Astrocyte of the cerebellum (primary cell): Measurements from ENCODE around the gene PRKN.

Experiments
- DNase-seq: peaks from one replicate; pipeline ENCODE4 v3.0.0-alpha.2; 2011; ENCODE audit warnings: low read depth
- H3K4me3 ChIP-seq: 2 replicates; pipeline ENCODE4 v1.5.1; 2011; ENCODE audit warnings: mild to moderate bottlenecking, low read depth, low read length, moderate library complexity
- in situ Hi-C: cut with HindIII; loops from 2 replicates; pipeline ENCODE4 v1.10.0; 2017; ENCODE audit warnings: low sequenced_read_pairs
- TF ChIP-seq, protein P1 (sequence below): IDR thresholded peaks from 2 replicates; pipeline ENCODE4 v1.5.1; 2012; ENCODE audit warnings: low read length, low read depth, moderate library complexity, mild to moderate bottlenecking; ENCODE audit errors: missing control alignments

PRKN gene

DNA sequence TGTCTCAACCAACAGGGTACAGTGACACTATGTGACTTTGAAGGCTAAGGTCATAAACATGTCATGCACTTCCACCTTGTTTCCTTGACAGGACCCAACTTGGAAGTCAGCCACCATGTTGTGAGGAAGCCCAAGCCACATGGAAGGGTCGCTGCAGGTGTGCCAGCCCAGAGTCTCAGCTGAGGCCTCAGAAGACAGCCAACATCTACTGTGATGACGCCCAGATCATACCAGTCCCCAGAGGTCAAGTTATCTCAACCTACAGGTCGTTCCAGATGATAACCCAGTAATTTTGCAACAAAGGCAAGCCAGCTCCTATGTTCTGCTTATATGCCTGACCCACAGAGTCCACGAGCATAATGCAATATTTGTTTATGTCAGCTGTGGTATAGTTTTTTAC lies 1077.7 kb downstream of the PRKN start:
- in situ Hi-C loops: no loop called here
- no peak overlapping the region for H3K4me3 ChIP-seq
- TF ChIP-seq, protein P1, sequence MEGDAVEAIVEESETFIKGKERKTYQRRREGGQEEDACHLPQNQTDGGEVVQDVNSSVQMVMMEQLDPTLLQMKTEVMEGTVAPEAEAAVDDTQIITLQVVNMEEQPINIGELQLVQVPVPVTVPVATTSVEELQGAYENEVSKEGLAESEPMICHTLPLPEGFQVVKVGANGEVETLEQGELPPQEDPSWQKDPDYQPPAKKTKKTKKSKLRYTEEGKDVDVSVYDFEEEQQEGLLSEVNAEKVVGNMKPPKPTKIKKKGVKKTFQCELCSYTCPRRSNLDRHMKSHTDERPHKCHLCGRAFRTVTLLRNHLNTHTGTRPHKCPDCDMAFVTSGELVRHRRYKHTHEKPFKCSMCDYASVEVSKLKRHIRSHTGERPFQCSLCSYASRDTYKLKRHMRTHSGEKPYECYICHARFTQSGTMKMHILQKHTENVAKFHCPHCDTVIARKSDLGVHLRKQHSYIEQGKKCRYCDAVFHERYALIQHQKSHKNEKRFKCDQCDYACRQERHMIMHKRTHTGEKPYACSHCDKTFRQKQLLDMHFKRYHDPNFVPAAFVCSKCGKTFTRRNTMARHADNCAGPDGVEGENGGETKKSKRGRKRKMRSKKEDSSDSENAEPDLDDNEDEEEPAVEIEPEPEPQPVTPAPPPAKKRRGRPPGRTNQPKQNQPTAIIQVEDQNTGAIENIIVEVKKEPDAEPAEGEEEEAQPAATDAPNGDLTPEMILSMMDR: no peak
- DNase-seq: no peak

DNA sequence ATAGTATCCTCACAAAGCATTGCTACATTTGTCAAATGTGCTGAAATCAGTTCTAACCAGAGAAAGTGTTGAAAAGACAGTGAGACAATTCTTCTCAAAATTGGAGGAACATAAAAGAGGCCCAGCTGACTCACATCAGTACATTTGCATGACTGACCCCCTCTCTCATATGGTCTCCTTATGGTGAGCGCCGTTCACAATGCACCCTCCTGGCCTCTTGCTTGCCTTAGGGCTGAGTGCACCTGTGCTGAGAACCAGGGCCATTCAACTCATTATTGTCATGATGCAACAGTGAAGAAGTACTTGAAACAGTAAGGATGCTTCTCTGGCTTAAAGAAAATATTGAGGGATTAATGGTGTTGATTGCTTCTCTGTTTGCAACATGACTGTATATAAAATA lies 1078.5 kb downstream of the PRKN start:
- no peak for DNase-seq
- no peak overlapping the region for H3K4me3 ChIP-seq
- in situ Hi-C loops: no loop called here
- TF ChIP-seq, protein P1: no peak

DNA sequence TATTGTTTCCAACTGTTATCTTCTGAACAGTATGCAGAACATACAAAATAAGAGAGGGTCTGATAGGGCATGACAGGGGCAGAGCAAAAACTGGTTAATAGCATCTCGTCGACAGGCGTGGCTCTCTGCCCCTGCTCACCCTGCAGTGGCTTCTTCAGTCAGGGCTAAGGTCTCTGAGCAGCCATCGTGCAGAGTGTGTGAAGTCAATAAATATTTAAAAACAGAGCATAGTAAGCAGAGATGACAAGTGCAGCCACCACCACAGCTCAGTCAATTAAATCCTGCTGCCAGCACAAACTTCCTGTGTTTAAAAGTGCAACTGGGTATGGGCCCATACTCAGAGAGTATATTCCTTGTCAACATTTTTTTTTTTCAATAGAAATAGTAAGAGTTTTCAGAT lies 1080.3 kb downstream of the PRKN start:
- no peak for DNase-seq
- H3K4me3 ChIP-seq: no peak overlapping the region
- in situ Hi-C loops: no loop called here
- TF ChIP-seq, protein P1: no peak

DNA sequence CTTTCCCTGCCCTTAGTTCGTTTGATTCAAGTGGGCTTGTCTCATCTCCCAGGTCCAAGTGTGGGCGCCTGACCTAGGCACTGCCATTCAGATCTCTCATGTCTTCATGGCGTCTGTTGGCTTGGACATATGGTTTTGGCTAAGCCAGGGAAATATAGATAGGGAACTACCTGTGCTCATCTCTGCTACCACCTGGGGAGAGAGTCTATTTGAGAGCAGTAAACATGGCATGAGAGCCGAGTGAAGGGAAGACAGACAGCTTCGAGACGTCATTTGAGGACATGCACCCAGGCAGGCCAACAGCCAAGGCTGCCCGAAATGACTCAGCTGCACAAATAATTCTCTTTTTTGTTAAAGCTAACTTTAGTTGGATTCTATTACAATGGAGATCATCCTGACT lies 1083.0 kb downstream of the PRKN start:
- in situ Hi-C loops: no loop called here
- H3K4me3 ChIP-seq: no peak overlapping the region
- no peak for DNase-seq
- TF ChIP-seq, protein P1: no peak

DNA sequence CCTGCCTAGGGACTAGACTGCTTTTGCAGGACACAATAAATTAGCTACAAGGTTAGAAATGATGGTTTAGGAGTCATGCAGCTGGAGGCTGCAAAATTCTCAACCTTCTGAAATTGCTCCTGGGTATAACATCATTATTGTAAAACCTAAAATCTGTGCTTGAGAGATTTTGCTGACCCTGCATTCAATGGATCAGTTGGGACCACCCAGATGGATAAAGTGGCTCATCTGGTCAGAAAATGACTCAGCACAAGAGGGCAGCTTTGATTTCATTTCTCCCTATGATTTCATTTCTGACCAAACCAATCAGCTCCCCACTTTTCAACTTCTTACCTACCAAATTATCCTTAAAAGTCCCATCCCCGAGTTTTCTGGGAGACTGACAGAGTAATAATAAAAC lies 1086.4 kb downstream of the PRKN start:
- H3K4me3 ChIP-seq: no peak overlapping the region
- TF ChIP-seq, protein P1: no peak
- in situ Hi-C loops: no loop called here
- DNase-seq: no peak

DNA sequence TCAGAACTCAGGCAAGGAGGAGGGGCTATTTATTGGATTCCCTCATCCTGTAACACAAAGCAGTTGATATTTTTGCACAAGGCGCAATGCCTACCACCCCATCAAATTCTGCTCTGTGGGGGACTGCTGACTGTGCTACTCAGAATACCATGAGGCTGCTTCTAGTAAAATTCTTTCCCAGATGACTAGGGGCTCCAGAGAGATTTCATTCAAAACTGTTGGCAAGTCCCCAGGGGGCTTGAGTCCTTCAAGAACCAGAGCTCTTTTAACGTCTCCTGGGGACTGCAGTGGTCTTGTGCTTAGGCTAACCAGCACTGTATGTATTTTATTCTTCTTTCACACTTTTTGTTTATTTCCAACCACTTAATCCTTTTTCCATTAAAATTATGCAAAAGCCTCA lies 1087.8 kb downstream of the PRKN start:
- TF ChIP-seq, protein P1: no peak
- no peak overlapping the region for H3K4me3 ChIP-seq
- DNase-seq: no peak
- in situ Hi-C loops: no loop called here

DNA sequence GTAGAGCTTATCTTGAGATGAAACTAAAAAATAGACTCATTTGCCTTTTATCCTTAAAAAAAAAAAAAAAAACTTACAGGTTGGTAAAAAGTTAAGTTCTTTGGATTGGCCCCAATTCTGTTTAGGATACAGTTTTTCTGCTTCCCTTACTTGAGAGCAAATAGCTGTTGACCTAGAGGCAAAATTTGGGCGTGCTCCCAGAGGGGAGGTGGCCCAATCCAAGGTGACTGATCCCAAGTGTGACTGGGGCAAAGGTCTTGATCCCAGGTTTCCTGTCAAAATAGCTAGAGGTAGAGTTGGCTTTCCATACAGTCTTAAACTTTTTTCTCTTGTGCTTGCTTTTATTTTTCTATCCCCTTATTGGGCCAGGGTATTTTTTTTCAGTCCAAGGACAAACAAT lies 1089.9 kb downstream of the PRKN start:
- in situ Hi-C loops: no loop called here
- TF ChIP-seq, protein P1: no peak
- no peak for DNase-seq
- no peak overlapping the region for H3K4me3 ChIP-seq
